Ishikawa (cell line): ENCODE data around the gene BABAM2.

ENCODE experiments used
- CEBPB ChIP-seq: IDR thresholded peaks from 2 replicates; pipeline ENCODE4 v1.6.1; 2012
- CREB1 ChIP-seq: IDR thresholded peaks from 2 replicates; pipeline ENCODE4 v1.6.1; 2012; ENCODE audit warnings: low read depth
- EGR1 ChIP-seq: IDR thresholded peaks from 2 replicates; pipeline ENCODE4 v1.6.1; 2012
- EP300 ChIP-seq: IDR thresholded peaks from 2 replicates; pipeline ENCODE4 v1.6.1; 2012; ENCODE audit warnings: borderline replicate concordance
- FOXM1 ChIP-seq: IDR thresholded peaks from 2 replicates; pipeline ENCODE4 v1.6.1; 2012; ENCODE audit warnings: low read depth, borderline replicate concordance
- NFIC ChIP-seq: IDR thresholded peaks from 2 replicates; pipeline ENCODE4 v1.6.1; 2012
- RAD21 ChIP-seq: IDR thresholded peaks from 2 replicates; pipeline ENCODE4 v1.6.1; 2012; ENCODE audit warnings: low read depth
- TAF1 ChIP-seq: IDR thresholded peaks from 2 replicates; pipeline ENCODE4 v1.6.1; 2012; ENCODE audit warnings: low read depth, mild to moderate bottlenecking
- TCF12 ChIP-seq: IDR thresholded peaks from 2 replicates; pipeline ENCODE4 v1.6.1; 2012; ENCODE audit warnings: low read depth
- TEAD4 ChIP-seq: IDR thresholded peaks from 2 replicates; pipeline ENCODE4 v1.6.1; 2012
- YY1 ChIP-seq: IDR thresholded peaks from 2 replicates; pipeline ENCODE4 v1.6.1; 2012; ENCODE audit warnings: low read depth
- ZBTB7A ChIP-seq: IDR thresholded peaks from 2 replicates; pipeline ENCODE4 v1.6.1; 2012; ENCODE audit warnings: low read depth
- TF ChIP-seq, protein P1 (sequence below): IDR thresholded peaks from 2 replicates; pipeline ENCODE4 v1.6.1; 2012; ENCODE audit warnings: low read depth, mild to moderate bottlenecking
- TF ChIP-seq, protein P2 (sequence below): IDR thresholded peaks from 2 replicates; pipeline ENCODE4 v1.6.1; 2012
- TF ChIP-seq, protein P3 (sequence below): IDR thresholded peaks from 2 replicates; pipeline ENCODE4 v1.6.1; 2012

BABAM2 gene

DNA sequence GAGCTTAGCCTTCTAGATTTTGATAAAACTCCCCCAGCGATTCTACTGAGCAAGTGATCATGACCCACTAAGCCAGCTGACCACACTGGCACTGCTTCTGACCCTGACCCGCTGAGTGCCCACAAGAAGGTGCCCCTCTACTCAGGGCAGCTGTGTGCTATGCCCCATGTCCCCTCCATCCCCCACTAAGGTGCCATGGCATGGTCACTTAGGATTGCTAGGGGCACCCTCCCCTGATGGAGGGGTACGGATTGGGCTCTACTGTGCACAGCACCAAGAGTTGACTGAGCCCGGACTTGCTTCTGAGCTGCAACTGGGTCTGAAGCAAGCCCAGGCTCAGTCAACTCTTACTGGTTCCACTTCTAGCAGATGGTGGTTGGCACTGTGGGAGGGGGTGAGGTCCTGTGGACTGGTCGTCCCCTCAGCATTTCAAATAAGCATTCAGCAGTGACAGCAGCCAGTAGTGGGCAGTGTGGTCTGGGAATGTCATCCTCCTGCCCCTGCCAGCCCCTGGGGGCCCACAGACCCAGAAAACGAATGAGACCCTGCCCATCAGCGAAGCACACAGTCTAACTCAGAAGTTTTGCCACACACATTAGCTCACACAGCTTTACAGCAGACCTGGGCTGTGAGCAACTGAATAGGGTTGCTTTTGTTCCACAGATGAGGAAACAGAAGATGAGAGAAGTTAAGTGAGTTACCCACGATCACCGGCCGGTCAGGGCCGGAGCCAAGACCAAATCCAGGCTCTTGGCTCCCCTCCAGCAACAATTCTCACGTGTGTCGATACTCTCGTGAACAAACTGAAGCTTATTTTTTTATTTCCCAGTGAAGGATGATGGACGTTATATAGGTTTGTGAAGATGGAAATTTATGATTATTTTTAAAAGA lies 450.0 kb downstream of the BABAM2 start:
- no peak for TF ChIP-seq EGR1
- TF ChIP-seq YY1, result no peak
- TF ChIP-seq TAF1, result no peak
- TF ChIP-seq CEBPB, result no peak
- no peak for TF ChIP-seq TEAD4
- TF ChIP-seq, protein P1, sequence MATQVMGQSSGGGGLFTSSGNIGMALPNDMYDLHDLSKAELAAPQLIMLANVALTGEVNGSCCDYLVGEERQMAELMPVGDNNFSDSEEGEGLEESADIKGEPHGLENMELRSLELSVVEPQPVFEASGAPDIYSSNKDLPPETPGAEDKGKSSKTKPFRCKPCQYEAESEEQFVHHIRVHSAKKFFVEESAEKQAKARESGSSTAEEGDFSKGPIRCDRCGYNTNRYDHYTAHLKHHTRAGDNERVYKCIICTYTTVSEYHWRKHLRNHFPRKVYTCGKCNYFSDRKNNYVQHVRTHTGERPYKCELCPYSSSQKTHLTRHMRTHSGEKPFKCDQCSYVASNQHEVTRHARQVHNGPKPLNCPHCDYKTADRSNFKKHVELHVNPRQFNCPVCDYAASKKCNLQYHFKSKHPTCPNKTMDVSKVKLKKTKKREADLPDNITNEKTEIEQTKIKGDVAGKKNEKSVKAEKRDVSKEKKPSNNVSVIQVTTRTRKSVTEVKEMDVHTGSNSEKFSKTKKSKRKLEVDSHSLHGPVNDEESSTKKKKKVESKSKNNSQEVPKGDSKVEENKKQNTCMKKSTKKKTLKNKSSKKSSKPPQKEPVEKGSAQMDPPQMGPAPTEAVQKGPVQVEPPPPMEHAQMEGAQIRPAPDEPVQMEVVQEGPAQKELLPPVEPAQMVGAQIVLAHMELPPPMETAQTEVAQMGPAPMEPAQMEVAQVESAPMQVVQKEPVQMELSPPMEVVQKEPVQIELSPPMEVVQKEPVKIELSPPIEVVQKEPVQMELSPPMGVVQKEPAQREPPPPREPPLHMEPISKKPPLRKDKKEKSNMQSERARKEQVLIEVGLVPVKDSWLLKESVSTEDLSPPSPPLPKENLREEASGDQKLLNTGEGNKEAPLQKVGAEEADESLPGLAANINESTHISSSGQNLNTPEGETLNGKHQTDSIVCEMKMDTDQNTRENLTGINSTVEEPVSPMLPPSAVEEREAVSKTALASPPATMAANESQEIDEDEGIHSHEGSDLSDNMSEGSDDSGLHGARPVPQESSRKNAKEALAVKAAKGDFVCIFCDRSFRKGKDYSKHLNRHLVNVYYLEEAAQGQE, result no peak
- no peak for TF ChIP-seq TCF12
- no peak for TF ChIP-seq RAD21
- TF ChIP-seq, protein P2, sequence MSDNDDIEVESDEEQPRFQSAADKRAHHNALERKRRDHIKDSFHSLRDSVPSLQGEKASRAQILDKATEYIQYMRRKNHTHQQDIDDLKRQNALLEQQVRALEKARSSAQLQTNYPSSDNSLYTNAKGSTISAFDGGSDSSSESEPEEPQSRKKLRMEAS, result no peak
- TF ChIP-seq, protein P3, sequence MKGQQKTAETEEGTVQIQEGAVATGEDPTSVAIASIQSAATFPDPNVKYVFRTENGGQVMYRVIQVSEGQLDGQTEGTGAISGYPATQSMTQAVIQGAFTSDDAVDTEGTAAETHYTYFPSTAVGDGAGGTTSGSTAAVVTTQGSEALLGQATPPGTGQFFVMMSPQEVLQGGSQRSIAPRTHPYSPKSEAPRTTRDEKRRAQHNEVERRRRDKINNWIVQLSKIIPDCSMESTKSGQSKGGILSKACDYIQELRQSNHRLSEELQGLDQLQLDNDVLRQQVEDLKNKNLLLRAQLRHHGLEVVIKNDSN, result no peak

DNA sequence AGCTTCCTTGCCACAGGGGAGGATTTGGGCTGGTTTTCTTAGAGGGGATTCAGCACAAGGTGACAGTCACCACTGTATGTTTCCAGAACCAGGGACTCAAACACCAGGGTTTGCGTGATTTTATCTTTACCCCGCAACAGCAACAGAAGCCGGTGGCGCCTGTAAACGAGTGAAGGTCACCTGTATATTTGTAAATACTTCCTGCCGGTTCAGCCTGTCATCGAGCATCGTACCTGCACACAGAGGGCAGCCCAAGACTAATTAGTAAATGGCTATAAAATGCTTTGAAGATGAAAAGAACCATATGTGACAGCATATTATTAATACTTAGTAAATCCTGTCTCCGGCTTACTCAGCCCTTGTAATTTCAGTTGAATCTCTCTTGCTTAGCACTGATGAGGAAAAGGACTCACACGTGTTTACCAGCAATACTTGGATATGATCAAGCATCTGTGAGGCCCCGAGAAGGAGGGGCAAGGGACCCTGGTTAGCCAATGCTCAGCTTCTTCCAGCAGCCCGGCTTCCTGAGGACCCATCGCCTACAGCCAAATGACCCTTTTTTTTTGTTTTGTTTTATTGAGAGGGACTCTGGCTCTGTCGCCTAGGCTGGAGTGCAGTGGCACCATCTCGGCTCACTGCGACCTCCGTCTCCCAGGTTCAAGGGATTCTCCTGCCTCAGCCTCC lies 450.8 kb downstream of the BABAM2 start:
- TF ChIP-seq CEBPB (no peak), YY1 (no peak), FOXM1 (no peak), NFIC (no peak), CREB1 (no peak), ZBTB7A (no peak), RAD21 (no peak), EGR1 (no peak), TEAD4 (no peak), EP300 (no peak), TAF1 (no peak), TCF12 (no peak)
- TF ChIP-seq, protein P2, result no peak
- TF ChIP-seq, protein P1, result no peak
- TF ChIP-seq, protein P3, result no peak

DNA sequence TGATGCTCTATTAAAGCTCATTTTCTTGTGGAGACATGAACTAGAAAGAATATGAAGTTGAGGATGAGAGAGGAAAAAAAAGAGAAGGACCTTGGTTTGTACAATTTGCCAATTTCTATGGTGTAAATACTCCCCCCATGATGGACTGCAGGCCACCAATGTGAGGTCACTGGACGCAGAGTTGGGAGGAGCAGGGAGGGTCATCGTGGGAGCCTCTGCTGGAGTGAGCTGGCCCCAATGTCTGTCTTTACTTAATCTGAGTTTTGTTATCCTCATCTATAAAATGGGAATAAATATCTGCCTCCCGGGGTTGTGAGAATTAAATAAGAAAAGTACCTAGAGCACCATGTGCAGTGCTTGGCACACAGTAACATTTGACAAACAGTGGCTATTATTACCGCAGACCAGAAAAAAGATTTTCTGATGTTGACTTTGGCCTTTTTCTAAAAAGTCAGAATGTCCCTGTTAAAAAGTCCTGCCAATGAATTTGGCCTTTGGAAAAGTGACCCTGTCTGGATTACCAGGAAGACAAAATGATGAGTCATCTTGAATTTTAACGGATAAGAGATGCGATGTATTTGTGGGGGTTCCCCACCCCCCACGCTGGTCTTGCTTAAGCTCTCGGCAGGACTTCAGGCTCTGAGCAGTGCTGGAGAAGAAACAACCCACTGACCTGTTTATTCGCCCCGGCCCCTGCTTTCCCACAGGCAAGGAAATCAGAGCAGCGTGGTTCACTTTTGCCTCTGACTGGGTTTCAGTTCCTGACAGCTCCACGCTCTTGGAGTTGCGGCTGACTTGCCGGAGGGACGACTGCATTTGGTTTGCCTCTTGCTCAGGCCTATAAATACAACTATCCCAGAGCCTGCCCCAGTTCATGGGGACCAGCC lies 451.8 kb downstream of the BABAM2 start:
- TF ChIP-seq, protein P2, result no peak
- TF ChIP-seq TEAD4 (no peak), CEBPB (no peak), RAD21 (no peak), TCF12 (no peak), NFIC (no peak), EP300 (no peak), YY1 (no peak), FOXM1 (no peak), ZBTB7A (no peak), CREB1 (no peak), TAF1 (no peak)
- TF ChIP-seq, protein P3, result no peak
- TF ChIP-seq, protein P1, result no peak
